ENCODE data around the gene EMB.
"Not testable (repeated sequence)": the region's sequence is repeated elsewhere in the genome, so short reads cannot be mapped to it uniquely, and the experiment has no call there.

EMB gene

DNA sequence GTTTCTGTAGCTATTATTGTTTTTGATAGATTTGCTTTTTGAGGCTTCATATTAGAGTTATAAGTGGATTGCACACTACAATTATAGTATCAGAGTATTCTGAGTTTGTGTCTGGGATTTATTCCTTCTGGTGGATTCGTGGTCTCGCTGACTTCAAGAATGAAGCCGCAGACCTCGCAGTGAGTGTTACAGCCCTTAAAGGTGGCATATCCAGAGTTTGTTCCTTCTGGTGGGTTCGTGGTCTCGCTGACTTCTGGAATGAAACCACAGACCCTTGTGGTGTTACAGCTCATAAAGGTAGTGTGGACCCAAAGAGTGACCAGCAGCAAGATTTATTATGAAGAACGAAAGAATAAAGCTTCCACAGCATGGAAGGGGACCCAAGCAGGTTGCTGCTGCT, 6.9 kb upstream of the EMB start:
- ChIA-PET POLR2A (ENCODE audit: low non-redundant PET) (no interaction called here), CTCF (no interaction called here)
- no peak for DNase-seq (ENCODE audit: low spot score)
- no peak overlapping the region for H3K27ac ChIP-seq
- TF ChIP-seq, protein P1, sequence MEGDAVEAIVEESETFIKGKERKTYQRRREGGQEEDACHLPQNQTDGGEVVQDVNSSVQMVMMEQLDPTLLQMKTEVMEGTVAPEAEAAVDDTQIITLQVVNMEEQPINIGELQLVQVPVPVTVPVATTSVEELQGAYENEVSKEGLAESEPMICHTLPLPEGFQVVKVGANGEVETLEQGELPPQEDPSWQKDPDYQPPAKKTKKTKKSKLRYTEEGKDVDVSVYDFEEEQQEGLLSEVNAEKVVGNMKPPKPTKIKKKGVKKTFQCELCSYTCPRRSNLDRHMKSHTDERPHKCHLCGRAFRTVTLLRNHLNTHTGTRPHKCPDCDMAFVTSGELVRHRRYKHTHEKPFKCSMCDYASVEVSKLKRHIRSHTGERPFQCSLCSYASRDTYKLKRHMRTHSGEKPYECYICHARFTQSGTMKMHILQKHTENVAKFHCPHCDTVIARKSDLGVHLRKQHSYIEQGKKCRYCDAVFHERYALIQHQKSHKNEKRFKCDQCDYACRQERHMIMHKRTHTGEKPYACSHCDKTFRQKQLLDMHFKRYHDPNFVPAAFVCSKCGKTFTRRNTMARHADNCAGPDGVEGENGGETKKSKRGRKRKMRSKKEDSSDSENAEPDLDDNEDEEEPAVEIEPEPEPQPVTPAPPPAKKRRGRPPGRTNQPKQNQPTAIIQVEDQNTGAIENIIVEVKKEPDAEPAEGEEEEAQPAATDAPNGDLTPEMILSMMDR (conservative IDR thresholded peaks at IDR 0.05; ENCODE audit: low read depth) = no peak

DNA sequence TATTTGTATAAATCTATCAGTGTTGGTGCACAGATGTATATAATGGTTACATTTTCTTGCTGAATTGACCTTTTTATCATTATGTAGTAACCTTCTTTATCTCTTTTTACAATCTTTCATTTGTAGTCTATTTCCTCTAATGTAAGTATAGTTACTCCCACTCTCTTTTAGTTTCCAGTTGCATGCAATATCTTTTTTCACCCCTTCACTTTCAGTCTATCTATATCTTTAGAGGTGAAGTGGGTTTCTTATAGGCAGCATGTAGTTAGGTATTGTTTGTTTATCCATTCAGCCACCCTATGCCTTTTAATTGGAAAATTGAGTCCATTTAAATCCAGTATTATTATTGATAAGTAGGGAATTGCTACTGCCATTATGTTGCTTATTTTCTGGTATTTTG, 6.1 kb upstream of the EMB start:
- ChIA-PET POLR2A (ENCODE audit: low non-redundant PET) (no interaction called here), CTCF (no interaction called here)
- TF ChIP-seq, protein P1 (conservative IDR thresholded peaks at IDR 0.05; ENCODE audit: low read depth) = no peak
- DNase-seq (ENCODE audit: low spot score) = no peak
- H3K27ac ChIP-seq = no peak overlapping the region

DNA sequence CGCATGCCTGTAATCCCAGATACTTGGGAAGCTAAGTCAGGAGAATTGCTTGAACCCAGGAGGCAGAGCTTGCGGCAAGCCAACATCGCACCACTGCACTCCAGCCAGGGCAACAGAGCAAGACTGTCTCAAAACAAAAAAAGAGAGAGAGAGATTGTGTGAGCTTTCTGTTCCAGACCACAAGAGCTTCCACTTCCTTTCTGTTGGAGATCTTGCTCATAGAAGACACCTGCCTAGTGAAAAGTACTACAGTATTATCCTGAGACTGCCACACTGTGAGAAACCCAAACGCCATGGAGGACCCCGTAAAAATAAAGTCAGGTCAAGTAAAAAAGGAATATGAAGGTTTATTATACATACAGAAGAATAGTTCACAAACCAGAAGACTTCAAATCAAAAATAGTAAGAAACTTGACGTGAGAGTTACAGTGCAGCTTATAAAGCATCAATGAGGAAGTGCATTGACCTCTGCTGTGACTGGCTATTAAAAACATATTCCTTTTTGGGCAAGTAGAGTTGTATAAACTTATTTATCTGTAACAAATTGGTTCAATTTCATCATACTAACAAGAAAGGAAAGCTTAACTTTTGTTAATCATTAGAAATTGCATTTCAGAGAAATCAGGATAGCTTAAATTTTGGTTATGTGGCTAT, 4.3 kb upstream of the EMB start:
- no peak for DNase-seq (ENCODE audit: low spot score)
- ChIA-PET CTCF (no interaction called here), POLR2A (ENCODE audit: low non-redundant PET) (no interaction called here)
- no peak overlapping the region for H3K27ac ChIP-seq
- TF ChIP-seq, protein P1 (conservative IDR thresholded peaks at IDR 0.05; ENCODE audit: low read depth) = no peak

DNA sequence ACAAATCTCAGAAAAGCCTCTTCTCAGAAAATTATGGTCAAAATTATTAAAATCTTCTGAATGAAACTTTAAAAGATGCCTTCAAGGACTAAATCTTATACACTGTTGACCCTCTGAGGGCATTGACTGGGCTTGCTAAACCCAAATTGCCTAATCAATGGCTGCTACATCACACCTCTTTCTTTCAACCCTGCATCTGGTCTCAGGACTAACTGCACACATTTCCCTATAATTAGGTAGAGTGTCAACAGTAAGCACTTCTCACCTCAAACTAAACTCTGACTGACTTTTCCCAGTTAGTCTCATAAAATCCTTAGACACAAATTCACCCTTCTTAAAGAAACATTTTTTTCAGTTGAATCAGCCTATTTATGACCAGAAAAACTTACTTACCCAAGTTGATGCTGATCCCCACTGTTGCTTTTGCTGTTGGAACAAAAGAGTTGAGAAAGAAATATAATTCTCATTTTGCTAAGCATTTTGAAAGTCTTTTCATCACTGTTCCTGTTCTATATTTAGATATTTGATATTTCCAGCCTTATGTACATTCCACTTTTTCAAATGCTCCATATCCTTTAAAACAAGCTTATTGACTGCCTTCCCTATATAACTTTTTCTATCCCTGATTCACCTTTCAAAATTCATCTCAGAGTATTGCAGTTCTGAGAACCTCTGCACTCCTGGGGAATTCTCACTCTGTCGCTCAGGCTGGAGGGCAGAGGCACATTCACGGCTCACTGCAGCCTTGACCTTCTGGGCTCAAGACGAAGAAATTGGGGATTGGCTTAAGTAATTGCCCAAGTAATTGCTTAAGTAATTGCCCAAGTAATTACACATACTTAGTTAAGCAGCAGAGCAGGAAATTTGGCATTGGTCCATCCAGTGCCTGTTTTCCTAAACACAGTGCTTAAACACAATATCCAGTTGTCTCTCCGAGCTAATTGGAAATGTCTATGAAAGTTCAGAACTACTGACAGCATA, 1.8 kb upstream of the EMB start:
- CTCF ChIA-PET = interaction anchor here (0.9 kb wide), 1 partner anchor 308 kb away, joined by 3 read pairs; no protein-coding TSS in a partner anchor
- H3K27ac ChIP-seq; DNase-seq (ENCODE audit: low spot score); POLR2A ChIA-PET (ENCODE audit: low non-redundant PET): not testable (repeated sequence)

DNA sequence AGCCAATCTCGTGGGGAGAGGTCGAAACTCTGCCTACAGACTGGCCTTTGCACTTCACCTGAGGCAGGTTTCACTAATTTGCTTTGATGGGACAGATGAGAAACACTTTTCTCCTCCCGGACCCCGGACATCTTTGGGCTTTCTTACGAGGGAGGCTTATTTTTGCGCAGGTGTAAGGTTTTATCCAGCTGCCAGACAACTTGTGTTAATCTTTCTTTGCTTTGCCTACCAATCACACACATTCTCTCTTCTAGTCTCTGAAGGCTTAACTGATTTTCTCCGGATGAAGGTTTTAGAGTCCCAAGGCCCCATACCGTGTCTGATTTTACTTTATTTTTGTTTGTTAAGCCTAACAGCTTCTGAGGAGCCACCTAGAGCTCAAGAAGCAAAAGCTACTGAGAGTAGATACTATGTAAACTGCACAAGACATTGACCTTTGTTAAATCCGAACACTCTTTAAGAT, 436 bp upstream of the EMB start:
- no peak for DNase-seq (ENCODE audit: low spot score)
- POLR2A ChIA-PET (ENCODE audit: low non-redundant PET) = no interaction called here
- CTCF ChIA-PET = interaction anchor here (0.6 to 1.0 kb wide), 3 partner anchors 74 to 696 kb away, joined by 3 to 4 read pairs (median 4); no protein-coding TSS in a partner anchor
- peak overlapping the region; percentile 87 for H3K27ac ChIP-seq
- TF ChIP-seq, protein P1 (conservative IDR thresholded peaks at IDR 0.05; ENCODE audit: low read depth) = no peak

DNA sequence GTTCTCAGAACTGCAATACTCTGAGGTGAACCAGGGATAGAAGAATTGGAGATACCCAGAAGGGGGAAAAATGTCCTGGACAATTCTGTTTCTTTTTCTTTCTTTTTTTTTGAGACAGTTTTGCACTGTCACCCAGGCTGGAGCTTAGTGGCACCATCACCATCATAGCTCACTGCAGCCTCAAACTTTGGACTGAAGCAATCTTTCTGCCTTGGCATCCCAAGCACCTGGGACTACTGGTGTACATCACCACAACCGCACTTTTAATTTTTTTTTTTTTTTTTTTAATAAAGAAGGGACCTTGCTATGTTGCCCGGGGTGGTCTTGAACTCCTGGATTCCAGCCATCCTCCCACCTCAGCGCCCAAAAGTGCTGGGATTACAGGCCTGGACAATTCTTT, 1.9 kb downstream of the EMB start:
- no peak for DNase-seq (ENCODE audit: low spot score)
- TF ChIP-seq, protein P1 (conservative IDR thresholded peaks at IDR 0.05; ENCODE audit: low read depth) = no peak
- ChIA-PET POLR2A (ENCODE audit: low non-redundant PET) (no interaction called here), CTCF (no interaction called here)
- H3K27ac ChIP-seq = no peak overlapping the region

DNA sequence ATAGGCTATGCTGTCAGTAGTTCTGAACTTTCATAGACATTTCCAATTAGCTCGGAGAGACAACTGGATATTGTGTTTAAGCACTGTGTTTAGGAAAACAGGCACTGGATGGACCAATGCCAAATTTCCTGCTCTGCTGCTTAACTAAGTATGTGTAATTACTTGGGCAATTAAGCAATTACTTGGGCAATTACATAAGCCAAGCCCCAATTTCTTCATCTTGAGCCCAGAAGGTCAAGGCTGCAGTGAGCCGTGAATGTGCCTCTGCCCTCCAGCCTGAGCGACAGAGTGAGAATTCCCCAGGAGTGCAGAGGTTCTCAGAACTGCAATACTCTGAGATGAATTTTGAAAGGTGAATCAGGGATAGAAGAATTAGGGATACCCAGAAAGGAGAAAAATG, 3.0 kb downstream of the EMB start:
- H3K27ac ChIP-seq; DNase-seq (ENCODE audit: low spot score); POLR2A ChIA-PET (ENCODE audit: low non-redundant PET); CTCF ChIA-PET: not testable (repeated sequence)
